ENCODE results near the gene RCAN1. TPM values are rescaled to one million over a fixed set of nuclear protein-coding genes. Genes with fewer than 3 reads are reported as not detected.

The RCAN1 gene
- polyA plus RNA-seq, 2 of the 4 experiments (the other 2 are of a cell fraction), result 10.2 to 11.9 TPM

DNA sequence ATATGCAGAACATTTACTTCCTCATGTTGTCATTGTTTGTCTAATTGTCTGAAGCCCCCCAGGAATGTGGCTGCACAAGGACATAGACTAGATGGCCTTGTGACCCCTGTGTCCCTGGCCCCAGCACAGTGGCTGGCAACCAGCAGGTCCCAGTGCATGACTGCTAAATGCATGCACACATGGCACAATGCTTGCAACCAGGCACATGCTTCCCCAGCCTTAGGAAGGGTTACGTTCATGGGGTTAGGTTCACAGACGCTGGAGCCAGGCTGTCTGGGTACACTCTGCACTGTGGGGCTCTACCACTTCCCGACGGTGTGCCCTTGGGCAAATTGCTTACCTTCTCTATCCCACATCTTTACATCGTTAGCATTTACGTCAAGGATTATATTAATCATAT lies 32.6 kb upstream of the RCAN1 start:
- TF ChIP-seq POLR2AphosphoS2 (conservative IDR thresholded peaks at IDR 0.05; ENCODE audit: low read length) (no peak), JUNB (IDR thresholded peaks at IDR 0.05) (no peak), NFE2L2 (conservative IDR thresholded peaks at IDR 0.05; ENCODE audit: low read length) (no peak), SMC3 (IDR thresholded peaks at IDR 0.05) (no peak), FOSL2 (IDR thresholded peaks at IDR 0.05) (no peak), FOSL2 (CRISPR knock-in tag; IDR thresholded peaks at IDR 0.05) (no peak), POLR2A (IDR thresholded peaks at IDR 0.05; ENCODE audit: low read length) (no peak), EHF (CRISPR knock-in tag; IDR thresholded peaks at IDR 0.05) (no peak), GATA3 (IDR thresholded peaks at IDR 0.05; ENCODE audit: borderline replicate concordance) (no peak), RNF2 (IDR thresholded peaks at IDR 0.05; ENCODE audit: borderline replicate concordance, low read depth) (no peak), ZFP36 (IDR thresholded peaks at IDR 0.05; ENCODE audit: borderline replicate concordance, partially characterized antibody) (no peak)
- TF ChIP-seq, protein P1, sequence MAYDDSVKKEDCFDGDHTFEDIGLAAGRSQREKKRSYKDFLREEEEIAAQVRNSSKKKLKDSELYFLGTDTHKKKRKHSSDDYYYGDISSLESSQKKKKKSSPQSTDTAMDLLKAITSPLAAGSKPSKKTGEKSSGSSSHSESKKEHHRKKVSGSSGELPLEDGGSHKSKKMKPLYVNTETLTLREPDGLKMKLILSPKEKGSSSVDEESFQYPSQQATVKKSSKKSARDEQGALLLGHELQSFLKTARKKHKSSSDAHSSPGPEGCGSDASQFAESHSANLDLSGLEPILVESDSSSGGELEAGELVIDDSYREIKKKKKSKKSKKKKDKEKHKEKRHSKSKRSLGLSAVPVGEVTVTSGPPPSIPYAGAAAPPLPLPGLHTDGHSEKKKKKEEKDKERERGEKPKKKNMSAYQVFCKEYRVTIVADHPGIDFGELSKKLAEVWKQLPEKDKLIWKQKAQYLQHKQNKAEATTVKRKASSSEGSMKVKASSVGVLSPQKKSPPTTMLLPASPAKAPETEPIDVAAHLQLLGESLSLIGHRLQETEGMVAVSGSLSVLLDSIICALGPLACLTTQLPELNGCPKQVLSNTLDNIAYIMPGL (CRISPR knock-in tag; IDR thresholded peaks at IDR 0.05; ENCODE audit: borderline replicate concordance), result no peak
- TF ChIP-seq, protein P2, sequence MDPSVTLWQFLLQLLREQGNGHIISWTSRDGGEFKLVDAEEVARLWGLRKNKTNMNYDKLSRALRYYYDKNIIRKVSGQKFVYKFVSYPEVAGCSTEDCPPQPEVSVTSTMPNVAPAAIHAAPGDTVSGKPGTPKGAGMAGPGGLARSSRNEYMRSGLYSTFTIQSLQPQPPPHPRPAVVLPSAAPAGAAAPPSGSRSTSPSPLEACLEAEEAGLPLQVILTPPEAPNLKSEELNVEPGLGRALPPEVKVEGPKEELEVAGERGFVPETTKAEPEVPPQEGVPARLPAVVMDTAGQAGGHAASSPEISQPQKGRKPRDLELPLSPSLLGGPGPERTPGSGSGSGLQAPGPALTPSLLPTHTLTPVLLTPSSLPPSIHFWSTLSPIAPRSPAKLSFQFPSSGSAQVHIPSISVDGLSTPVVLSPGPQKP (IDR thresholded peaks at IDR 0.05; ENCODE audit: low read depth, low read length), result no peak
- TF ChIP-seq, protein P3, sequence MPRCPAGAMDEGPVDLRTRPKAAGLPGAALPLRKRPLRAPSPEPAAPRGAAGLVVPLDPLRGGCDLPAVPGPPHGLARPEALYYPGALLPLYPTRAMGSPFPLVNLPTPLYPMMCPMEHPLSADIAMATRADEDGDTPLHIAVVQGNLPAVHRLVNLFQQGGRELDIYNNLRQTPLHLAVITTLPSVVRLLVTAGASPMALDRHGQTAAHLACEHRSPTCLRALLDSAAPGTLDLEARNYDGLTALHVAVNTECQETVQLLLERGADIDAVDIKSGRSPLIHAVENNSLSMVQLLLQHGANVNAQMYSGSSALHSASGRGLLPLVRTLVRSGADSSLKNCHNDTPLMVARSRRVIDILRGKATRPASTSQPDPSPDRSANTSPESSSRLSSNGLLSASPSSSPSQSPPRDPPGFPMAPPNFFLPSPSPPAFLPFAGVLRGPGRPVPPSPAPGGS (IDR thresholded peaks at IDR 0.05), result no peak
- TF ChIP-seq, protein P4, sequence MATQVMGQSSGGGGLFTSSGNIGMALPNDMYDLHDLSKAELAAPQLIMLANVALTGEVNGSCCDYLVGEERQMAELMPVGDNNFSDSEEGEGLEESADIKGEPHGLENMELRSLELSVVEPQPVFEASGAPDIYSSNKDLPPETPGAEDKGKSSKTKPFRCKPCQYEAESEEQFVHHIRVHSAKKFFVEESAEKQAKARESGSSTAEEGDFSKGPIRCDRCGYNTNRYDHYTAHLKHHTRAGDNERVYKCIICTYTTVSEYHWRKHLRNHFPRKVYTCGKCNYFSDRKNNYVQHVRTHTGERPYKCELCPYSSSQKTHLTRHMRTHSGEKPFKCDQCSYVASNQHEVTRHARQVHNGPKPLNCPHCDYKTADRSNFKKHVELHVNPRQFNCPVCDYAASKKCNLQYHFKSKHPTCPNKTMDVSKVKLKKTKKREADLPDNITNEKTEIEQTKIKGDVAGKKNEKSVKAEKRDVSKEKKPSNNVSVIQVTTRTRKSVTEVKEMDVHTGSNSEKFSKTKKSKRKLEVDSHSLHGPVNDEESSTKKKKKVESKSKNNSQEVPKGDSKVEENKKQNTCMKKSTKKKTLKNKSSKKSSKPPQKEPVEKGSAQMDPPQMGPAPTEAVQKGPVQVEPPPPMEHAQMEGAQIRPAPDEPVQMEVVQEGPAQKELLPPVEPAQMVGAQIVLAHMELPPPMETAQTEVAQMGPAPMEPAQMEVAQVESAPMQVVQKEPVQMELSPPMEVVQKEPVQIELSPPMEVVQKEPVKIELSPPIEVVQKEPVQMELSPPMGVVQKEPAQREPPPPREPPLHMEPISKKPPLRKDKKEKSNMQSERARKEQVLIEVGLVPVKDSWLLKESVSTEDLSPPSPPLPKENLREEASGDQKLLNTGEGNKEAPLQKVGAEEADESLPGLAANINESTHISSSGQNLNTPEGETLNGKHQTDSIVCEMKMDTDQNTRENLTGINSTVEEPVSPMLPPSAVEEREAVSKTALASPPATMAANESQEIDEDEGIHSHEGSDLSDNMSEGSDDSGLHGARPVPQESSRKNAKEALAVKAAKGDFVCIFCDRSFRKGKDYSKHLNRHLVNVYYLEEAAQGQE (IDR thresholded peaks at IDR 0.05), result no peak
- no peaks in the 10 kb centered on the region for H3K4me1 ChIP-seq
- H3K27ac ChIP-seq, result no peak overlapping the region
- WGBS (ENCODE audit: missing lambda C conversion rate), result 27% methylated on average over 4 of the region's 6 CpGs
- CTCF ChIA-PET, result interaction anchor here (0.6 to 3.0 kb wide), 2 partner anchors 17 to 24 kb away, joined by 3 to 13 read pairs; no protein-coding TSS in a partner anchor
- no peak overlapping the region for H3K4me2 ChIP-seq
- FAIRE-seq (no peak), DNase-seq (ENCODE audit: low read depth in 1 of 2, low spot score in 1 of 2) (no peak), ATAC-seq (no peak)
- H3K9me3 ChIP-seq, result no peaks in the 10 kb centered on the region
- H3K4me3 ChIP-seq, result no peak overlapping the region
- POLR2A ChIA-PET, result no interaction called here

DNA sequence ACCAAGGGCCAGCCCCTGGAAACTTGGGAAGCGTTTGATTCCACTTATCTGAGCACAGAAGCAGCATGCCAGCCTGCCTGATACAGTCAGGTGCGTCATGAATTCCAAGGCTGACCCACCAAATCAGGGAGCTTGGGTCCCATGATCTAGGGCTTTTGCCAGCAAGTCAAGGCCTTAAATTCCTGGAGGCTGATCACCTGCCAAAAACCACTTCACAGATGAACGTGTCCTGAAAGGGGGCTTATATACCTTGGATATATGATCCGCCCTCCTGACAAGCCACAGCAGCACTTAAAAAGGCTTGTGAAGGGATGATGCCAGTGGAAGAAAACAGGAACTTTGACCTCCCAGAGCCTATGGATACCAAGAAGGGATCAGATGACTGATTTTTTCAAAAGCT lies 29.9 kb upstream of the RCAN1 start:
- TF ChIP-seq EP300 (IDR thresholded peaks at IDR 0.05) (no peak), EHF (CRISPR knock-in tag; IDR thresholded peaks at IDR 0.05) (no peak), TP53 (CRISPR knock-in tag; IDR thresholded peaks at IDR 0.05) (no peak), ZNF302 (CRISPR knock-in tag; IDR thresholded peaks at IDR 0.05) (no peak), CHD4 (IDR thresholded peaks at IDR 0.05; ENCODE audit: borderline replicate concordance) (no peak), CBX2 (IDR thresholded peaks at IDR 0.05; ENCODE audit: borderline replicate concordance, low read depth) (no peak), ZFP36 (IDR thresholded peaks at IDR 0.05; ENCODE audit: borderline replicate concordance, partially characterized antibody) (no peak), BHLHE40 (IDR thresholded peaks at IDR 0.05; ENCODE audit: low read depth, low read length) (no peak), KDM1A (IDR thresholded peaks at IDR 0.05; ENCODE audit: low read depth) (no peak)
- TF ChIP-seq, protein P5, sequence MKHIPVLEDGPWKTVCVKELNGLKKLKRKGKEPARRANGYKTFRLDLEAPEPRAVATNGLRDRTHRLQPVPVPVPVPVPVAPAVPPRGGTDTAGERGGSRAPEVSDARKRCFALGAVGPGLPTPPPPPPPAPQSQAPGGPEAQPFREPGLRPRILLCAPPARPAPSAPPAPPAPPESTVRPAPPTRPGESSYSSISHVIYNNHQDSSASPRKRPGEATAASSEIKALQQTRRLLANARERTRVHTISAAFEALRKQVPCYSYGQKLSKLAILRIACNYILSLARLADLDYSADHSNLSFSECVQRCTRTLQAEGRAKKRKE (CRISPR knock-in tag; IDR thresholded peaks at IDR 0.05; ENCODE audit: low read depth), result no peak
- TF ChIP-seq, protein P6, sequence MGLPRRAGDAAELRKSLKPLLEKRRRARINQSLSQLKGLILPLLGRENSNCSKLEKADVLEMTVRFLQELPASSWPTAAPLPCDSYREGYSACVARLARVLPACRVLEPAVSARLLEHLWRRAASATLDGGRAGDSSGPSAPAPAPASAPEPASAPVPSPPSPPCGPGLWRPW (IDR thresholded peaks at IDR 0.05), result no peak
- DNase-seq (ENCODE audit: low read depth in 1 of 2, low spot score in 1 of 2) (no peak), FAIRE-seq (no peak), ATAC-seq (no peak)
- H3K9me3 ChIP-seq, result no peaks in the 10 kb centered on the region
- no peak overlapping the region for H3K4me3 ChIP-seq
- no peak overlapping the region for H3K4me2 ChIP-seq
- WGBS (ENCODE audit: missing lambda C conversion rate), result 52% methylated on average over 3 of the region's 4 CpGs
- no peak overlapping the region for H3K27ac ChIP-seq
- ChIA-PET POLR2A (no interaction called here), CTCF (interaction anchor here (0.9 to 1.0 kb wide), 2 partner anchors 13 to 1295 kb away, joined by 3 read pairs; no protein-coding TSS in a partner anchor)
- H3K4me1 ChIP-seq, result no peaks in the 10 kb centered on the region
